GM12892 (cell line): ENCODE results near the gene PDE6B.

Experiments used
- POLR2A ChIP-seq: IDR thresholded peaks from 2 replicates; pipeline ENCODE4 v1.6.1; 2011; ENCODE audit warnings: low read depth, low read length, control low read depth
- POLR2AphosphoS5 ChIP-seq: IDR thresholded peaks from 2 replicates; pipeline ENCODE4 v1.6.1; 2011; ENCODE audit warnings: low read depth, low read length, control low read depth

- TF ChIP-seq POLR2AphosphoS5 (peak; percentile 18; the same call in 1 of the 2 replicates), POLR2A (0 out of 2 replicates have a peak, but pooled peaks have one; percentile 16)
Measured at GRCh38 chr4:677431-678293, 52.3 kb downstream of the PDE6B start.
